Naive thymus-derived CD4-positive, alpha-beta T cell (primary cell): ENCODE data around the gene KIAA0232. TPM values are rescaled to one million over a fixed set of nuclear protein-coding genes. Genes with fewer than 3 reads are reported as not detected.

ENCODE experiments used
- ATAC-seq: fragments of 150-1000 bp; cut with Tn5 transposase; 2 replicates; pipeline ENCODE4 v1.10.0; 2021; ENCODE audit warnings: mild to moderate bottlenecking, moderate library complexity
- CTCF ChIA-PET: fragments of 350-600 bp; sonication (Branson Sonifier 250); formaldehyde crosslinking; loops from one replicate; lab custom pipeline; 2021; ENCODE audit warnings: antibody characterized with exemption; lab: Charles Lee
- POLR2A ChIA-PET: fragments of 350-600 bp; sonication (Branson Sonifier 250); formaldehyde crosslinking; loops from one replicate; lab custom pipeline; 2021; ENCODE audit warnings: antibody characterized with exemption, inconsistent platforms; lab: Charles Lee
- DNase-seq, 9 donors: peaks; one replicate each; pipeline versions ENCODE4 v3.0.0 to v3.0.0-alpha.2; 2020 to 2022; ENCODE audit warnings: mixed read lengths in 1 of 9
- H3K27ac ChIP-seq: one replicate; pipeline ENCODE4 v1.7.0; 2013; ENCODE audit warnings: mild to moderate bottlenecking, low read depth, low read length, moderate library complexity
- H3K27me3 ChIP-seq, 2 donors: one replicate each; pipeline ENCODE4 v1.7.0; 2013; ENCODE audit warnings: low read length in 2 of 2, mild to moderate bottlenecking in 2 of 2, moderate library complexity in 2 of 2; ENCODE audit not compliant: control insufficient read depth in 2 of 2, insufficient read depth in 2 of 2
- H3K36me3 ChIP-seq, 3 experiments: 1 replicate in 2 of 3; 2 replicates in 1 of 3; pipeline ENCODE4 v1.7.0; 2013; ENCODE audit warnings: low read length in 3 of 3, mild to moderate bottlenecking in 3 of 3, moderate library complexity in 1 of 3; ENCODE audit not compliant: insufficient read depth in 3 of 3, control insufficient read depth in 2 of 3
- H3K4me1 ChIP-seq, 2 donors: one replicate each; pipeline ENCODE4 v1.7.0; 2013; ENCODE audit warnings: low read length in 2 of 2, mild to moderate bottlenecking in 2 of 2, moderate library complexity in 1 of 2; ENCODE audit not compliant: control insufficient read depth in 2 of 2, insufficient read depth in 2 of 2
- H3K4me3 ChIP-seq: 2 replicates; pipeline ENCODE4 v1.7.0; 2013; ENCODE audit warnings: mild to moderate bottlenecking, low read length
- H3K9me3 ChIP-seq, 3 experiments: 1 replicate in 2 of 3; 2 replicates in 1 of 3; pipeline ENCODE4 v1.7.0; 2013; ENCODE audit warnings: low read length in 3 of 3; ENCODE audit not compliant: control insufficient read depth in 2 of 3
- H3K27ac Mint-ChIP-seq, 9 donors: one replicate each; pipeline ENCODE4 v1.8.0; 2020 to 2022; ENCODE audit warnings: mixed read lengths in 9 of 9, mild to moderate bottlenecking in 8 of 9, moderate library complexity in 5 of 9, inconsistent platforms in 2 of 9
- H3K27me3 Mint-ChIP-seq, 5 donors: one replicate each; pipeline ENCODE4 v1.8.0; 2021 to 2022; ENCODE audit warnings: mixed read lengths in 5 of 5, mild to moderate bottlenecking in 1 of 5
- H3K36me3 Mint-ChIP-seq, 5 donors: one replicate each; pipeline ENCODE4 v1.8.0; 2020 to 2022; ENCODE audit warnings: mixed read lengths in 5 of 5, mild to moderate bottlenecking in 3 of 5, inconsistent platforms in 1 of 5
- H3K4me1 Mint-ChIP-seq, 7 donors: one replicate each; pipeline ENCODE4 v1.8.0; 2020 to 2022; ENCODE audit warnings: mixed read lengths in 7 of 7, mild to moderate bottlenecking in 3 of 7, inconsistent platforms in 1 of 7
- H3K4me3 Mint-ChIP-seq, 10 donors: one replicate each; pipeline ENCODE4 v1.8.0; 2020 to 2022; ENCODE audit warnings: mild to moderate bottlenecking in 10 of 10, mixed read lengths in 10 of 10, moderate library complexity in 6 of 10, inconsistent platforms in 2 of 10
- H3K9me3 Mint-ChIP-seq, 11 donors: one replicate each; pipeline ENCODE4 v1.8.0; 2020 to 2022; ENCODE audit warnings: mixed read lengths in 11 of 11, mild to moderate bottlenecking in 4 of 11, inconsistent platforms in 1 of 11, moderate library complexity in 1 of 11
- intact Hi-C, 2 donors: fragments of 100-400 bp; cut with micrococcal nuclease; formaldehyde crosslinking; loops; one replicate each; pipeline ENCODE4 v1.15.1; 2023
- polyA plus RNA-seq, 2 donors: library from polyadenylated mRNA; unstranded; fragments of 300-500 nt; fragmentation: Illumina TruSeq; gene quantifications; one replicate each; pipeline ENCODE4 v1.2.3, GENCODE V29; 2021
- total RNA-seq, 6 experiments: library from RNA in 5 of 6; stranded (reverse) in 5 of 6; gene quantifications; 1 replicate in 5 of 6; 2 replicates in 1 of 6; pipeline ENCODE4 v1.2.3 and lab custom pipeline; 2021 to 2026

Gene KIAA0232
- total and polyA plus RNA-seq, 7 experiments from 2014 or later = 12.0 to 24.2 (median 17.2) TPM

DNA sequence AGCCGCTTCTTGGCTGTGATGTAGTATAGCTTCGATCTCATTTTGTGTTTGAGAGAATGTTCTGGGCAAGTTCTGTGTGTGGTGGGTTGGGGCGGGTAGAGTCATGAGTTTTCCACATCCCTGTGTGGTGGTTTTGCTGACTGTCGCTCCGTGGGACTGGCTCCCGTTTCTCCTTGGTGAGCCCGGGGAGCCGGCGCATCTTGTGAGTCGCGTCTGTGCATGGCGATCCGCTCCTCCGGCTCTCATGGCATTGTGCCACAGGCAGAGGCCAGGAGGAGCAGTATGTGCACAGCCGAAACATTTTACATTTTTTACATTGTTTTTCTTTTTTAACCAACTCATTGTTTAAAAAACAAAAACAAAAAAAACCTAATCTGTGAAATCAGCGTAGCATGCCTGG, 99.4 kb downstream of the KIAA0232 start:
- Mint-ChIP-seq H3K9me3 (no peaks in the 10 kb centered on the region), H3K27ac (peak overlapping the region in 1 of 9 donors; percentile 28), H3K4me3 (no peak overlapping the region), H3K4me1 (peaks cover 0 to 10% (median 2%) of the 10 kb centered on the region in 7 donors), H3K36me3 (peaks cover 11 to 31% (median 23%) of the 10 kb centered on the region in 5 donors), H3K27me3 (no peaks in the 10 kb centered on the region)
- ATAC-seq (no peak), DNase-seq (no peak)
- Histone ChIP-seq H3K27ac (no peak overlapping the region), H3K9me3 (no peaks in the 10 kb centered on the region), H3K27me3 (no peaks in the 10 kb centered on the region), H3K4me3 (no peak overlapping the region), H3K36me3 (peaks cover 5 to 56% (median 10%) of the 10 kb centered on the region in 3 experiments), H3K4me1 (no peaks in the 10 kb centered on the region)
- ChIA-PET CTCF (interaction anchor here (0.9 kb wide), 1 partner anchor 162 kb away, joined by 4 read pairs; no protein-coding TSS in a partner anchor), POLR2A (interaction anchor here (1.0 kb wide), 1 partner anchor 26 kb away, joined by 3 read pairs; no protein-coding TSS in a partner anchor)
- intact Hi-C loops = no loop called here

DNA sequence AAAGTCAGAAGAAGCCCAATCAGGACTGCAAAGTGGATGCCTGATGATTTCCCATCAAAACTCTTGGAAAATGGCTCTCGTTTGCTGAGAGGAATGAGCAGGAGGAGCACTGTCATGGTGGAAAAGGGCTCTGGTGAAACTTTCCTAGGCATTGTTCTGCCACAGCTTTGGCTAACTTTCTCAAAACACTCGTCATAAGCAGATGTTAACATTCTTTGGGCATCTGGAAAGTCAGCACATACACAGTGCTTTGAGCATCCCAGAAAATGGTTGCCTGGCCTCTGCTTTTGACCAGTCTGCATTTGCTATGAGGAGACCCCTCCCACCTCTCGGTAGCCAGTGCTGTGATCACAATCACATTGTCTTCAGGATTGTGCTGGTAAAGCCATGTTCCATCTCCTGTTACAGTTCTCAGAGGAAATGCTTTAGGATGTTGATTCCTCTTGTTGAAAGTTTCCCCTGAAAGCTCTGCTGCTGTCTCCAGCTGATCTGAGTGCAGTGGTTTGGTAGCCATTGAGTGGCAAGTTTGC, 101.9 kb downstream of the KIAA0232 start:
- intact Hi-C loops = no loop called here
- H3K9me3 Mint-ChIP-seq = no peaks in the 10 kb centered on the region
- ChIA-PET CTCF (interaction anchor here (0.7 to 1.2 kb wide), 3 partner anchors 25 to 179 kb away, joined by 3 to 4 read pairs (median 3); no protein-coding TSS in a partner anchor), POLR2A (no interaction called here)
- no peak for ATAC-seq
- Histone ChIP-seq H3K27me3 (no peaks in the 10 kb centered on the region), H3K36me3 (peaks cover 5 to 37% (median 6%) of the 10 kb centered on the region in 3 experiments), H3K27ac (no peak overlapping the region), H3K9me3 (no peaks in the 10 kb centered on the region), H3K4me1 (no peaks in the 10 kb centered on the region), H3K4me3 (no peak overlapping the region)
- no peaks in the 10 kb centered on the region for H3K27me3 Mint-ChIP-seq
- H3K4me3 Mint-ChIP-seq = no peak overlapping the region
- peaks cover 6 to 16% (median 13%) of the 10 kb centered on the region in 5 donors for H3K36me3 Mint-ChIP-seq
- peaks cover 0 to 4% (median 3%) of the 10 kb centered on the region in 7 donors for H3K4me1 Mint-ChIP-seq
- DNase-seq = no peak
- peak overlapping the region in 3 of 9 donors; percentile 12 to 18 (median 12) for H3K27ac Mint-ChIP-seq

DNA sequence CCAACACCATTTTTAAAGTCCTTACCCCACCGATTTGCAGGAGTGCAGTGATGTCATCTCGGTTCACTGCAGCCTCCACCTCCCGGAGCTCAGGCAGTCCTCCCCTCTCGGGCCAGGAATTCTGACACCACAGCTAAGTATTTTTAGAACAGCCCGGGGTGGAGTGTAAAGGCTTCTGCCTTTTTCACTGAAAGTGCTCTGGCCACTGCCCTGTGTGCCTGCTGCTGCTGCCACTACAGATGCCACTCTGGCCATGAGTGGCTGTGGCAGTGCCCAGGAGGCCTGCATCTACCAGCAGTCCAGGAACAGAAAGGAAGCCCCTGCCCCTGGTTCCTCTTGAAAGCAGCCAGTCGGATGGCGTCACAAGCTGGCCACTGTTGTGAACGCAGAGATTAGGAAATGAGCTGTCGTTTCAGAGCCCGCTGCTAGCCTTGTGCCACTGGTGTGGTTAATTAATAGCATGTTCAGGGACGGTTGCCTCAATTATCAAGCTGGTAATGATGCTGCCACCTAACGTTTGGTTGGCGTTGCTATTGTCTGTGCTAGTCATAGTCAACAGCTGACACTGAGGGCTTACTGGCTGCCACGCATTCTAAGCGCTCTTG, 103.5 kb downstream of the KIAA0232 start:
- Histone ChIP-seq H3K36me3 (peaks cover 5 to 24% (median 5%) of the 10 kb centered on the region in 3 experiments), H3K27me3 (no peaks in the 10 kb centered on the region), H3K27ac (no peak overlapping the region), H3K4me3 (no peak overlapping the region), H3K4me1 (no peaks in the 10 kb centered on the region), H3K9me3 (no peaks in the 10 kb centered on the region)
- Mint-ChIP-seq H3K27ac (peak overlapping the region in 1 of 9 donors; percentile 48), H3K27me3 (no peaks in the 10 kb centered on the region), H3K9me3 (peaks cover 0 to 4% (median 0%) of the 10 kb centered on the region in 11 donors), H3K36me3 (peaks cover 0 to 14% (median 8%) of the 10 kb centered on the region in 5 donors), H3K4me1 (peaks cover 0 to 8% (median 4%) of the 10 kb centered on the region in 7 donors), H3K4me3 (no peak overlapping the region)
- CTCF ChIA-PET = interaction anchor here (0.6 to 1.8 kb wide), 5 partner anchors 11 to 186 kb away, joined by 3 to 4 read pairs (median 3); no protein-coding TSS in a partner anchor
- ATAC-seq (peak; percentile 87), DNase-seq (no peak)
- POLR2A ChIA-PET = interaction anchor here (0.6 to 1.1 kb wide), 4 partner anchors 14 to 222 kb away, joined by 3 to 4 read pairs (median 4); partner anchors contain the start of gene TADA2B
- intact Hi-C loops = no loop called here

DNA sequence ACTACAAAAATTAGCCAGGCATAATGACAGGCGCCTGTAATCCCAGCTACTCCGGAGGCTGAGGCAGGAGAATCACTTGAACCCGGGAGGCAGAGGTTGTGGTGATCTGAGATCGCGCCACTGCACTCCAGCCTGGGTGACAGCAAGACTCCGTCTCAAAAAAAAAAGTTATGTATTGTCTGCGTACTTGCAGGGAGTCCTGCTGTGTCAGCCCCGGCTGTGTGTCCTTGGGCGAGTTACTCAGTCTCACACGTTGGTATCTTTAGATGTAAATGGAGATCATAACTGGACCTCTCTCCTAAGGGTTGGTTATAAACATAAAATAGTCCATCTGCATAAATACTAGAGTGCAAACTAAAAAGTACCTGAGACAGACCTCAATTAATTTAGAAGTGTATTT, 104.4 kb downstream of the KIAA0232 start:
- Mint-ChIP-seq H3K4me3 (no peak overlapping the region), H3K36me3 (peaks cover 0 to 12% (median 3%) of the 10 kb centered on the region in 5 donors), H3K9me3 (peaks cover 0 to 4% (median 0%) of the 10 kb centered on the region in 11 donors), H3K4me1 (peaks cover 2 to 16% (median 10%) of the 10 kb centered on the region in 7 donors), H3K27me3 (no peaks in the 10 kb centered on the region), H3K27ac (no peak overlapping the region)
- no peak overlapping the region for H3K27ac ChIP-seq
- no peak overlapping the region for H3K4me3 ChIP-seq
- H3K9me3 ChIP-seq = no peaks in the 10 kb centered on the region
- ChIA-PET POLR2A (interaction anchor here (0.8 kb wide), 2 partner anchors 22 to 101 kb away, joined by 3 to 4 read pairs; no protein-coding TSS in a partner anchor), CTCF (interaction anchor here (0.8 to 1.8 kb wide), 2 partner anchors 12 to 185 kb away, joined by 3 to 4 read pairs; no protein-coding TSS in a partner anchor)
- peaks cover 0 to 16% (median 2%) of the 10 kb centered on the region in 3 experiments for H3K36me3 ChIP-seq
- no peaks in the 10 kb centered on the region for H3K27me3 ChIP-seq
- DNase-seq (no peak), ATAC-seq (no peak)
- peaks cover 6% of the 10 kb centered on the region in 2 donors for H3K4me1 ChIP-seq
- intact Hi-C loops = no loop called here

DNA sequence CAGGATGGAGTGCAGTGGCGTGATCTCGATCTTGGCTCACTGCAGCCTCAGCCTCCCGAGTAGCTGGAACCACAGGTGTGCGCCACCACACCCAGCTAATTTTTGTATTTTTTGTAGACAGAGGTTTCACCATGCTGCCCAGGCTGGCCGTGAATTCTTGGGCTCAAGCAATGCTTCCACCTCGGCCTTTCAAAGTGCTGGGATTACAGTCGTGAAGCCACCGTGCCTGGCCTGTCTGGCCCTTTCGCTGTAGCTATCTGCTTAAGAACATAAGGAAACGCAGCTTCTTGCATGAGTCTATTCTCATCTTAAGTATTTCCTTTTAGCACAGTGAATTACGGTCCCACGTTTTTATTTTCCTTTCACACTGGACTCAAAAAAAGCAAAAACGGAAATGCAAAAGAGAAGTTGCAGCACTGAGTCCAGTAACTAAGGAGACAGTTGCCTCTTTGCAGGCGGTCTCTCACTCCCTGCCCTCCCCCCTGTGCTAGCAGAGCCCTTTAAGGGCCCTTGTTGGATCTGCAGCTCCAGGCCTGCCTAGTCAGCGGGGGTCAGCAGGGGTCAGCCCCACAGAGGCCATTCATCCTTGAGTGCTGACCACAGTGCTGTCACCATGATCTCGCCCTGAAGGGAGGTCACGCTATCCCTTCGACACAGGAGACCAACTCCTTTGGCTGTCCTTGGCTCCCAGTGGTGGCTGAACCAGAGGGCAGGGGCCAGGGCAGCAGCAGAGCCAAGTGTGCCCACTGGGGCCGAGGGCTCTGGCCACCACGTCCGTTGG, 105.3 kb downstream of the KIAA0232 start:
- Histone ChIP-seq H3K27me3 (no peaks in the 10 kb centered on the region), H3K4me3 (no peak overlapping the region), H3K36me3 (peaks cover 0 to 7% (median 0%) of the 10 kb centered on the region in 3 experiments), H3K4me1 (peaks cover 13 to 14% of the 10 kb centered on the region in 2 donors), H3K9me3 (no peaks in the 10 kb centered on the region), H3K27ac (no peak overlapping the region)
- peaks cover 0 to 4% (median 0%) of the 10 kb centered on the region in 11 donors for H3K9me3 Mint-ChIP-seq
- POLR2A ChIA-PET = interaction anchor here (0.8 kb wide), 1 partner anchor 100 kb away, joined by 3 read pairs; no protein-coding TSS in a partner anchor
- H3K4me3 Mint-ChIP-seq = no peak overlapping the region
- H3K27me3 Mint-ChIP-seq = no peaks in the 10 kb centered on the region
- intact Hi-C loops = no loop called here
- DNase-seq (no peak), ATAC-seq (no peak)
- CTCF ChIA-PET = interaction anchor here (0.6 to 1.8 kb wide), 2 partner anchors 13 to 94 kb away, joined by 3 to 4 read pairs; no protein-coding TSS in a partner anchor
- no peak overlapping the region for H3K27ac Mint-ChIP-seq
- H3K4me1 Mint-ChIP-seq = peaks cover 11 to 25% (median 19%) of the 10 kb centered on the region in 7 donors
- H3K36me3 Mint-ChIP-seq = peaks cover 0 to 12% (median under 1%) of the 10 kb centered on the region in 5 donors

DNA sequence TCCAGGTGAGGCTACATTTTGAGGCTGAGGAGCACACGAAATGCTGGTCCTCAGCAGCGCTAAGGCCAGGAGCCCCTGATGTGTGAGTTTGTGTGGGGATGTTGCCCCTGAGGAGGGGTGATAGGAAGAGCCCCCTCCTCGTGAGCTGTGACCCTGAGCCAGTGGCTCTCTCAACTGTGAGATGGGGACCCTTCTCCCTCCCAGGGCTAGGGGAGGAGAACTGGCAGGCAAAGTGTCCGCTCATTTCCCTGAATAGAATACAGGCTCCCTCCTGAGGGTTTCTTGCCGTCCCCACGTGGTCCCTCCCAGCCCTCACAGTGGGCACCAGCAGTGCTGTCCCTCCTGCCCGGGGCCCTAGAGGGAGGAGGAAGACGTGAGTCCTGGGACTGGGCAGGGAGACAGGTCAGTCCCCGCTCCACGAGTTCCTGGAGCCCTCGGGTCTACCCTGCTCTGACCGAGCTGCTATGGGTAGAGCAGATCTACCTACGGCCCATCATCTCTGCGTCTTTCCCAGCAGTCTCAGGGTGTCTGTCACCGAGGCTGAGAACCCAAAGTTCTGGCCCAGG, 106.1 kb downstream of the KIAA0232 start:
- no peak overlapping the region for H3K27ac ChIP-seq
- ChIA-PET POLR2A (no interaction called here), CTCF (no interaction called here)
- no peak overlapping the region for H3K4me3 ChIP-seq
- H3K36me3 ChIP-seq = peaks cover 0 to 3% (median 0%) of the 10 kb centered on the region in 3 experiments
- no peaks in the 10 kb centered on the region for H3K9me3 ChIP-seq
- H3K4me3 Mint-ChIP-seq = no peak overlapping the region
- H3K4me1 ChIP-seq = peaks cover 13 to 14% of the 10 kb centered on the region in 2 donors
- no peaks in the 10 kb centered on the region for H3K27me3 Mint-ChIP-seq
- peaks cover 12 to 30% (median 20%) of the 10 kb centered on the region in 7 donors for H3K4me1 Mint-ChIP-seq
- H3K36me3 Mint-ChIP-seq = peaks cover 0 to 12% (median 0%) of the 10 kb centered on the region in 5 donors
- no peak overlapping the region for H3K27ac Mint-ChIP-seq
- intact Hi-C loops = no loop called here
- H3K27me3 ChIP-seq = no peaks in the 10 kb centered on the region
- no peak for ATAC-seq
- peaks cover 0 to 4% (median 0%) of the 10 kb centered on the region in 11 donors for H3K9me3 Mint-ChIP-seq
- no peak for DNase-seq
